GM23338 (cell line): ENCODE measurements around the gene FGFBP1. TPM values are rescaled to one million over a fixed set of nuclear protein-coding genes. Genes with fewer than 3 reads are reported as not detected.

Experiments
- ATAC-seq: fragments of 200-7000 bp; cut with Tn5 transposase; 3 replicates; pipeline ENCODE4 v1.9.1; 2020
- DNase-seq: peaks from one replicate; pipeline ENCODE4 v3.0.0-alpha.2; 2015; ENCODE audit warnings: low spot score
- H2AFZ ChIP-seq: fragments of 200-600 bp; sonication (generic); 2 replicates; pipeline ENCODE4 v1.8.0; 2016; ENCODE audit warnings: antibody characterized with exemption, mild to moderate bottlenecking, moderate library complexity
- H3F3A ChIP-seq: fragments of 200-600 bp; sonication (generic); replicated peaks from 2 replicates; pipeline ENCODE4 v1.8.0; 2017; ENCODE audit warnings: antibody characterized with exemption, mixed run types, low read depth
- H3K27ac ChIP-seq: fragments of 200-600 bp; sonication (generic); 2 replicates; pipeline ENCODE4 v1.6.1; 2016; ENCODE audit warnings: low read depth
- H3K27me3 ChIP-seq: fragments of 200-600 bp; sonication (generic); 2 replicates; pipeline ENCODE4 v1.8.0; 2016; ENCODE audit warnings: mild to moderate bottlenecking, mixed run types, moderate library complexity; ENCODE audit not compliant: insufficient read depth
- H3K36me3 ChIP-seq: fragments of 200-600 bp; sonication (generic); 2 replicates; pipeline ENCODE4 v1.8.0; 2016; ENCODE audit warnings: mild to moderate bottlenecking; ENCODE audit not compliant: insufficient read depth
- H3K4me1 ChIP-seq: fragments of 200-600 bp; sonication (generic); 2 replicates; pipeline ENCODE4 v1.8.0; 2016; ENCODE audit warnings: mild to moderate bottlenecking, moderate library complexity; ENCODE audit not compliant: insufficient read depth
- H3K4me2 ChIP-seq: fragments of 200-600 bp; sonication (generic); 2 replicates; pipeline ENCODE4 v1.7.1; 2017; ENCODE audit warnings: mixed run types
- H3K4me3 ChIP-seq: fragments of 200-600 bp; sonication (generic); 2 replicates; pipeline ENCODE4 v1.6.1; 2016; ENCODE audit warnings: mixed run types
- H3K79me2 ChIP-seq: fragments of 200-600 bp; sonication (generic); replicated peaks from 2 replicates; pipeline ENCODE4 v1.8.0; 2017; ENCODE audit warnings: mild to moderate bottlenecking; ENCODE audit not compliant: insufficient read depth
- H3K9me2 ChIP-seq: fragments of 200-600 bp; sonication (generic); 2 replicates; pipeline ENCODE4 v1.8.0; 2017; ENCODE audit not compliant: insufficient read depth
- H4K20me1 ChIP-seq: fragments of 200-600 bp; sonication (generic); replicated peaks from 2 replicates; pipeline ENCODE4 v1.8.0; 2017; ENCODE audit warnings: mild to moderate bottlenecking; ENCODE audit not compliant: insufficient read depth
- H3K27ac Mint-ChIP-seq: 2 replicates; pipeline ENCODE4 v1.8.0; 2020; ENCODE audit warnings: inconsistent platforms, mild to moderate bottlenecking, moderate library complexity, mixed read lengths
- H3K27me3 Mint-ChIP-seq: 3 replicates; pipeline ENCODE4 v1.8.0; 2022; ENCODE audit warnings: low read depth, mild to moderate bottlenecking, moderate library complexity, mixed read lengths, inconsistent platforms; ENCODE audit not compliant: insufficient read depth, poor library complexity
- H3K36me3 Mint-ChIP-seq: 3 replicates; pipeline ENCODE4 v1.8.0; 2021; ENCODE audit warnings: low read depth, mild to moderate bottlenecking, inconsistent platforms, moderate library complexity, mixed read lengths
- H3K4me1 Mint-ChIP-seq: 3 replicates; pipeline ENCODE4 v1.8.0; 2020; ENCODE audit warnings: mild to moderate bottlenecking, inconsistent platforms, mixed read lengths
- H3K4me3 Mint-ChIP-seq: 3 replicates; pipeline ENCODE4 v1.8.0; 2021; ENCODE audit warnings: moderate library complexity, mild to moderate bottlenecking, inconsistent platforms, mixed read lengths
- H3K9me3 Mint-ChIP-seq: 3 replicates; pipeline ENCODE4 v1.8.0; 2020; ENCODE audit warnings: moderate library complexity, mild to moderate bottlenecking, inconsistent platforms, mixed read lengths
- NANOG ChIP-seq: IDR thresholded peaks from 2 replicates; pipeline ENCODE4 v1.6.1; 2016; ENCODE audit warnings: antibody characterized with exemption, borderline replicate concordance
- REST ChIP-seq: IDR thresholded peaks from one replicate; pipeline ENCODE4 v1.6.1; 2018; ENCODE audit warnings: antibody characterized with exemption; ENCODE audit not compliant: unreplicated experiment
- ZNF331 ChIP-seq: fragments of 250-450 bp; sonication (Bioruptor Pico); IDR thresholded peaks from 2 replicates; pipeline ENCODE4 v1.5.0; 2020; ENCODE audit warnings: low read depth, mild to moderate bottlenecking, moderate library complexity
- ZNF462 ChIP-seq: fragments of 250-450 bp; sonication (Bioruptor Pico); IDR thresholded peaks from 2 replicates; pipeline ENCODE4 v1.5.0; 2020; ENCODE audit warnings: mild to moderate bottlenecking, moderate library complexity
- polyA plus RNA-seq: library from polyadenylated mRNA; unstranded; fragments of >200 nt; fragmentation: Nextera tagmentation; extraction: Ambion mirVana; gene quantifications from 2 replicates; pipeline ENCODE4 v1.2.1, GENCODE V29; 2016
- total RNA-seq: library from RNA; depleted of rRNA; stranded (reverse); fragments of >200 nt; shearing (Covaris generic); gene quantifications from 2 replicates; pipeline ENCODE4 v1.2.3, GENCODE V29; 2014

FGFBP1 gene
- total and polyA plus RNA-seq, 2 experiments from 2014 or later = 0.15 TPM; not detected in 1

GRCh38 chr4:15928883-15929282, 9.7 kb downstream of the FGFBP1 start (continued):
- TF ChIP-seq ZNF462 = no peak

- TF ChIP-seq ZNF462 = no peak
- no peak for TF ChIP-seq ZNF331 (CRISPR knock-in tag)
- TF ChIP-seq REST = no peak
- TF ChIP-seq NANOG = no peak
- ATAC-seq = no peak
- Mint-ChIP-seq H3K27ac (no peak overlapping the region), H3K9me3 (no peaks in the 10 kb centered on the region), H3K27me3 (peaks cover 1% of the 10 kb centered on the region), H3K36me3 (no peaks in the 10 kb centered on the region), H3K4me1 (no peaks in the 10 kb centered on the region), H3K4me3 (no peak overlapping the region)
- Histone ChIP-seq H3F3A (no peaks in the 10 kb centered on the region), H3K4me1 (no peaks in the 10 kb centered on the region), H3K4me2 (no peak overlapping the region), H3K79me2 (no peaks in the 10 kb centered on the region), H3K4me3 (no peak overlapping the region), H2AFZ (no peak overlapping the region), H3K27ac (no peak overlapping the region), H4K20me1 (no peaks in the 10 kb centered on the region), H3K27me3 (no peaks in the 10 kb centered on the region), H3K36me3 (no peaks in the 10 kb centered on the region), H3K9me2 (no peaks in the 10 kb centered on the region; the same call in 1 of the 2 replicates)
- DNase-seq = no peak
Measured at GRCh38 chr4:15926486-15926885, 12.1 kb downstream of the FGFBP1 start.
